Psoas muscle (tissue), 8 donors: Measurements from ENCODE around the gene MOGAT2. TPM values are rescaled to one million over a fixed set of nuclear protein-coding genes. Genes with fewer than 3 reads are reported as not detected.

Source experiments
- ATAC-seq, 4 donors: fragments of 200-7000 bp; cut with Tn5 transposase; one replicate each; pipeline ENCODE4 v1.9.1; 2020; ENCODE audit warnings: moderate library complexity in 3 of 4, mild to moderate bottlenecking in 2 of 4
- DNase-seq, 2 donors: peaks; one replicate each; pipeline ENCODE4 v3.0.0-alpha.2; 2020
- H3K27ac ChIP-seq: fragments of 200-600 bp; one replicate; pipeline ENCODE4 v1.8.0; 2022
- H3K27me3 ChIP-seq, 3 donors: fragments of 200-600 bp in 1 of 3; one replicate each; pipeline versions ENCODE4 v1.6.1 to v1.8.0; 2013 to 2022; ENCODE audit warnings: low read length in 2 of 3, mild to moderate bottlenecking in 2 of 3, moderate library complexity in 1 of 3; ENCODE audit not compliant: insufficient read depth in 3 of 3
- H3K36me3 ChIP-seq, 2 donors: fragments of 200-600 bp in 1 of 2; one replicate each; pipeline versions ENCODE4 v1.6.1 to v1.8.0; 2013 to 2022; ENCODE audit warnings: low read depth in 1 of 2, mild to moderate bottlenecking in 1 of 2, moderate library complexity in 1 of 2; ENCODE audit not compliant: insufficient read depth in 1 of 2
- H3K4me1 ChIP-seq: fragments of 200-600 bp; one replicate; pipeline ENCODE4 v1.8.0; 2022
- H3K4me3 ChIP-seq: fragments of 200-600 bp; one replicate; pipeline ENCODE4 v1.8.0; 2022; ENCODE audit warnings: mild to moderate bottlenecking
- H3K9me3 ChIP-seq: fragments of 200-600 bp; one replicate; pipeline ENCODE4 v1.8.0; 2022
- WGBS, 3 donors: extraction: QIAGEN DNeasy Blood & Tissue Kit; methylation state at CpG; one replicate each; pipeline versions ENCODE4 v1.1.6 to v1.1.7; 2013; 5-methylcytosine and 5-hydroxymethylcytosine counted together
- intact Hi-C, 2 donors: fragments of 100-400 bp; cut with DNase I; formaldehyde crosslinking; loops; one replicate each; pipeline versions ENCODE4 v1.11.0 to v1.14.2; 2022
- polyA plus RNA-seq, 3 donors: library from polyadenylated mRNA; stranded (reverse); fragments of 200-250 nt; gene quantifications; one replicate each; pipeline ENCODE4 v1.2.3, GENCODE V29; 2013
- total RNA-seq, 4 donors: library from RNA; stranded (reverse); fragmentation: NEBNext Ultra II Directional in 2 of 4; extraction: Animal tissue kit (Norgen Biotek cat#: 25700) in 2 of 4; gene quantifications; one replicate each; pipeline versions ENCODE4 v1.2.1 to v1.2.4, GENCODE V29; 2021 to 2023
- TF ChIP-seq, protein P1 (sequence below): fragments of 200-600 bp; IDR thresholded peaks from one replicate; pipeline ENCODE4 v1.8.0; 2022; ENCODE audit warnings: antibody characterized with exemption
- donor health status: healthy with polysubstance abuse.
- donor health status: DM: no; HTN: no; CAD: no; lungs with moderate emphysema.
- donor health status: Bipolar disorder and iron deficiency.
- donor health status: healthy.
- donor health status: DM: yes; HTN: yes; CAD: no.
- donor health status: DM: no; HTN: no; CAD: no.
- donor health status: DM: no; HTN: no; CAD: no.
- donor health status: DM: yes; HTN: yes; CAD: no.

The MOGAT2 gene
- total and polyA plus RNA-seq, 7 donors = 0.04 to 0.19 TPM; not detected in 5

DNA sequence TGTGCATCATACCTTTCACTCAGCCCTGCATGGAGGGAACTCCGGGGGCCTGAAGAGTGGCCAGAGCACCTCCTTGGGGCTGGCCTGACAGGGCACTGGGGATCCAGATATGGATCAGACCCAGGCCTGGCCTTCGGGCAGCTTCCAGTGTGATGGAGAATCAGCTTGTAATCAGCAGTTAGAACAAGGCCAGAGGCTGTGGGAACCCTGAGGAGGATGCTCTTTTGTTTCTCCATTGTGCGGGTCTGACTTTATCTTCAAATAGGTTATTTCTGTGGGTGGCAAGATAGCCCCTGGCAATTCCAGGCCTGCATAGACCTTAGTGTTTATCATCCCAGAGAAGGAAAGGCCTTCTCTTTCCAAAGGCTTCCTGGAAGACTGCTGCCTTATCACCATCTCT is 63.2 kb downstream of the MOGAT2 start:
- ATAC-seq (no peak), DNase-seq (no peak)
- H3K27ac ChIP-seq = no peak overlapping the region
- H3K36me3 ChIP-seq = no peaks in the 10 kb centered on the region
- no peaks in the 10 kb centered on the region for H3K4me1 ChIP-seq
- WGBS, 3 donors = 76 to 83% (median 79%) methylated on average over 3 of the region's 3 CpGs
- no peak overlapping the region for H3K4me3 ChIP-seq
- TF ChIP-seq, protein P1, sequence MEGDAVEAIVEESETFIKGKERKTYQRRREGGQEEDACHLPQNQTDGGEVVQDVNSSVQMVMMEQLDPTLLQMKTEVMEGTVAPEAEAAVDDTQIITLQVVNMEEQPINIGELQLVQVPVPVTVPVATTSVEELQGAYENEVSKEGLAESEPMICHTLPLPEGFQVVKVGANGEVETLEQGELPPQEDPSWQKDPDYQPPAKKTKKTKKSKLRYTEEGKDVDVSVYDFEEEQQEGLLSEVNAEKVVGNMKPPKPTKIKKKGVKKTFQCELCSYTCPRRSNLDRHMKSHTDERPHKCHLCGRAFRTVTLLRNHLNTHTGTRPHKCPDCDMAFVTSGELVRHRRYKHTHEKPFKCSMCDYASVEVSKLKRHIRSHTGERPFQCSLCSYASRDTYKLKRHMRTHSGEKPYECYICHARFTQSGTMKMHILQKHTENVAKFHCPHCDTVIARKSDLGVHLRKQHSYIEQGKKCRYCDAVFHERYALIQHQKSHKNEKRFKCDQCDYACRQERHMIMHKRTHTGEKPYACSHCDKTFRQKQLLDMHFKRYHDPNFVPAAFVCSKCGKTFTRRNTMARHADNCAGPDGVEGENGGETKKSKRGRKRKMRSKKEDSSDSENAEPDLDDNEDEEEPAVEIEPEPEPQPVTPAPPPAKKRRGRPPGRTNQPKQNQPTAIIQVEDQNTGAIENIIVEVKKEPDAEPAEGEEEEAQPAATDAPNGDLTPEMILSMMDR = no peak
- H3K9me3 ChIP-seq = no peaks in the 10 kb centered on the region
- no peaks in the 10 kb centered on the region for H3K27me3 ChIP-seq
- intact Hi-C loops = no loop called here

DNA sequence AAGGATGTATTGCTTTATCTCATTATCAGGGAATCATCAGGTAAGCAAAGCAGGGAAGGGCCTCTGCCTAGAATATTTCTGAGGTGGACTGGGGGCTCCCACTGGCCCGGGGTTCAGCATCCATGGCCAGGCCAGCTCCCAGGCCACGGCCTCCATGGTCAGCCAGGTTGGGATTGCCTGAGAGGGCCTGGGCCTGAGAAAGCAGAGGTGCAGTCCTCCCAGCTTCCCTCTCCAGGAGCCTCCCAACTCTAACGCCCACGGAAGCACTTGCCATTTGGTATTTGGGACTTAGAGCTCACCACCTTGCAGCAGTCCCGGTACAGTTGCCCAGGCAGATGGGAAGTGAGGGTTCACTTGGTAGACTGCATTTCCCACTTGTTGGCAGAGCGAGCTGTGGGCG is 63.7 kb downstream of the MOGAT2 start:
- no peak overlapping the region for H3K27ac ChIP-seq
- DNase-seq (no peak), ATAC-seq (no peak)
- TF ChIP-seq, protein P1 = no peak
- H3K27me3 ChIP-seq = no peaks in the 10 kb centered on the region
- intact Hi-C loops = no loop called here
- WGBS, 3 donors = 87 to 94% (median 88%) methylated on average over 7 of the region's 7 CpGs
- H3K4me1 ChIP-seq = no peaks in the 10 kb centered on the region
- H3K36me3 ChIP-seq = no peaks in the 10 kb centered on the region
- H3K9me3 ChIP-seq = no peaks in the 10 kb centered on the region
- no peak overlapping the region for H3K4me3 ChIP-seq

DNA sequence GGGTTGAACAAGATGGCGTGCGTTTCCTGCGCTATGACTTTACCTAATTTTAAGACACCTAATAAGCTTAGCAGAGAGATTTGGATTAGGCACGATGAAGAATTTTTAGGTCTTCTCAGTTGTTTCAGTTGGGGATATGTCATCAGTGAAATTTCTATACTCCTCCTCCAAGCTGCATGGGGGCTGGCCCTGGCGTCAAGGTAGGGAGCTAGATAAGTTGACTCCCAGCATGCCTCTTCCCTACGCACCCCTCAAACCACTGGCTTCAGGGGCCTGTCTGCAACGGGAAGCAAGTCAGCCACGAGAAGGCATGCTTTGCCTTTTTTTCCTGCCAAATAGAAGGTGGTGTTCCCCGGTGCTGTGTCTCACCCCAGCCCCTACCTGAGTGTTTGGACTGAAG is 64.2 kb downstream of the MOGAT2 start:
- WGBS, 3 donors = 89 to 92% (median 91%) methylated on average over 9 of the region's 9 CpGs
- ATAC-seq (no peak), DNase-seq (no peak)
- Histone ChIP-seq H3K27ac (no peak overlapping the region), H3K4me3 (no peak overlapping the region), H3K27me3 (no peaks in the 10 kb centered on the region), H3K36me3 (no peaks in the 10 kb centered on the region), H3K9me3 (no peaks in the 10 kb centered on the region), H3K4me1 (no peaks in the 10 kb centered on the region)
- TF ChIP-seq, protein P1 = no peak
- intact Hi-C loops = no loop called here

Other genes starting within 250 kb of the MOGAT2 start
- gene GDPD5, start 191.9 kb upstream of the MOGAT2 start, total RNA-seq = 10 to 100 TPM; 10.3 to 16.5 (median 12.7) TPM
- 10 to 100 TPM in 1 of 3 donors, 1 to 10 TPM in 2; 2.7 to 13.1 (median 6.4) TPM for gene GDPD5, start 191.9 kb upstream of the MOGAT2 start, polyA plus RNA-seq
- gene SERPINH1, start 155.6 kb upstream of the MOGAT2 start, total RNA-seq = 10 to 100 TPM; 27.7 to 43.3 (median 31.3) TPM
- gene SERPINH1, start 155.6 kb upstream of the MOGAT2 start, polyA plus RNA-seq = 10 to 100 TPM; 11.6 to 29.8 (median 15.6) TPM
- under 1 TPM; 0.14 to 0.56 (median 0.38) TPM for gene MAP6, start 48.8 kb upstream of the MOGAT2 start, total RNA-seq
- gene MAP6, start 48.8 kb upstream of the MOGAT2 start, polyA plus RNA-seq = under 1 TPM; 0.19 to 0.26 (median 0.21) TPM
- 1 to 10 TPM; 1.1 to 6.7 (median 3.4) TPM for gene DGAT2, start 50.9 kb downstream of the MOGAT2 start, total RNA-seq
- gene DGAT2, start 50.9 kb downstream of the MOGAT2 start, polyA plus RNA-seq = 10 to 100 TPM in 1 of 3 donors, 1 to 10 TPM in 2; 1.2 to 14.1 (median 3.0) TPM
- gene UVRAG, start 97.4 kb downstream of the MOGAT2 start, total RNA-seq = 10 to 100 TPM; 11.6 to 16.2 (median 14.2) TPM
- 10 to 100 TPM in 1 of 3 donors, 1 to 10 TPM in 2; 6.2 to 16.8 (median 9.2) TPM for gene UVRAG, start 97.4 kb downstream of the MOGAT2 start, polyA plus RNA-seq